ELR (cell line): Measurements from ENCODE around the gene PIK3R1.

Experiments used
- DNase-seq: peaks from one replicate; pipeline ENCODE4 v3.0.0-alpha.2; 2015; ENCODE audit warnings: low read depth

Gene PIK3R1

GRCh38 chr5:68251804-68252522 lies 36.4 kb downstream of the PIK3R1 start:
- no peak for DNase-seq

GRCh38 chr5:68252673-68253623 lies 37.4 kb downstream of the PIK3R1 start:
- DNase-seq: peak; percentile 83

- DNase-seq: no peak
Measured at GRCh38 chr5:68253624-68254585, 38.3 kb downstream of the PIK3R1 start.

- DNase-seq: no peak
Measured at GRCh38 chr5:68254810-68255209, 39.3 kb downstream of the PIK3R1 start.

GRCh38 chr5:68255305-68256120 lies 40.0 kb downstream of the PIK3R1 start:
- no peak for DNase-seq

GRCh38 chr5:68257210-68257609 lies 41.7 kb downstream of the PIK3R1 start:
- no peak for DNase-seq

GRCh38 chr5:68258531-68258930 lies 43.0 kb downstream of the PIK3R1 start:
- no peak for DNase-seq

- no peak for DNase-seq
Measured at GRCh38 chr5:68259700-68260099, 44.1 kb downstream of the PIK3R1 start.

- DNase-seq: no peak
Measured at GRCh38 chr5:68260467-68260866, 44.9 kb downstream of the PIK3R1 start.

- DNase-seq: no peak
Measured at GRCh38 chr5:68261169-68261568, 45.6 kb downstream of the PIK3R1 start.

GRCh38 chr5:68261569-68262065 lies 46.1 kb downstream of the PIK3R1 start:
- DNase-seq: peak; percentile 23

- no peak for DNase-seq
Measured at GRCh38 chr5:68264024-68264956, 48.7 kb downstream of the PIK3R1 start.

GRCh38 chr5:68265347-68265746 lies 49.8 kb downstream of the PIK3R1 start:
- no peak for DNase-seq

- DNase-seq: no peak
Measured at GRCh38 chr5:68265822-68266395, 50.4 kb downstream of the PIK3R1 start.

GRCh38 chr5:68266457-68266856 lies 50.9 kb downstream of the PIK3R1 start:
- no peak for DNase-seq

GRCh38 chr5:68267066-68267465 lies 51.5 kb downstream of the PIK3R1 start:
- DNase-seq: no peak

GRCh38 chr5:68268101-68268851 lies 52.7 kb downstream of the PIK3R1 start:
- DNase-seq: no peak

- DNase-seq: no peak
Measured at GRCh38 chr5:68268852-68269130, 53.2 kb downstream of the PIK3R1 start.

GRCh38 chr5:68269820-68270219 lies 54.3 kb downstream of the PIK3R1 start:
- DNase-seq: no peak
